AG08395 (cell line): ENCODE measurements around the gene SH3PXD2A.
"Not testable (repeated sequence)": the region's sequence is repeated elsewhere in the genome, so short reads cannot be mapped to it uniquely, and the experiment has no call there.

Source experiments
- DNase-seq: peaks from one replicate; pipeline ENCODE4 v3.0.0; 2012; ENCODE audit warnings: mixed read lengths, low spot score

SH3PXD2A gene

GRCh38 chr10:103765168-103765567, 90.2 kb downstream of the SH3PXD2A start:
- peak; percentile 55 for DNase-seq

GRCh38 chr10:103764296-103765088, 90.9 kb downstream of the SH3PXD2A start:
- DNase-seq, result no peak

- no peak for DNase-seq
Measured at GRCh38 chr10:103763374-103764202, 91.8 kb downstream of the SH3PXD2A start.

GRCh38 chr10:103762916-103763315, 92.5 kb downstream of the SH3PXD2A start:
- no peak for DNase-seq

- DNase-seq, result no peak
Measured at GRCh38 chr10:103762162-103762561, 93.2 kb downstream of the SH3PXD2A start.

- no peak for DNase-seq
Measured at GRCh38 chr10:103761075-103761920, 94.1 kb downstream of the SH3PXD2A start.

GRCh38 chr10:103760233-103760632, 95.1 kb downstream of the SH3PXD2A start:
- DNase-seq, result not testable (repeated sequence)

- DNase-seq, result peak; percentile 60
Measured at GRCh38 chr10:103759100-103759781, 96.1 kb downstream of the SH3PXD2A start.

GRCh38 chr10:103758294-103758681, 97.1 kb downstream of the SH3PXD2A start:
- DNase-seq, result no peak

GRCh38 chr10:103757531-103758293, 97.7 kb downstream of the SH3PXD2A start:
- DNase-seq, result peak; percentile 95

- no peak for DNase-seq
Measured at GRCh38 chr10:103756277-103756869, 99.0 kb downstream of the SH3PXD2A start.

- no peak for DNase-seq
Measured at GRCh38 chr10:103752680-103753248, 102.6 kb downstream of the SH3PXD2A start.

- DNase-seq, result no peak
Measured at GRCh38 chr10:103751667-103752290, 103.6 kb downstream of the SH3PXD2A start.

- no peak for DNase-seq
Measured at GRCh38 chr10:103750836-103751235, 104.5 kb downstream of the SH3PXD2A start.

- DNase-seq, result no peak
Measured at GRCh38 chr10:103749779-103750178, 105.6 kb downstream of the SH3PXD2A start.

GRCh38 chr10:103748020-103748419, 107.4 kb downstream of the SH3PXD2A start:
- DNase-seq, result no peak

GRCh38 chr10:103747193-103747865, 108.0 kb downstream of the SH3PXD2A start:
- no peak for DNase-seq

GRCh38 chr10:103746598-103746997, 108.8 kb downstream of the SH3PXD2A start:
- no peak for DNase-seq
